HEK293T (cell line): Measurements from ENCODE around the gene ZNF574.

Source experiments
- BHLHE40 ChIP-seq: fragments of 450-650 bp; IDR thresholded peaks from 2 replicates; pipeline ENCODE4 v1.6.1; 2016; ENCODE audit warnings: mild to moderate bottlenecking, moderate library complexity, borderline replicate concordance
- HDGF ChIP-seq: fragments of 450-650 bp; IDR thresholded peaks from 2 replicates; pipeline ENCODE4 v1.6.1; 2017; ENCODE audit warnings: antibody characterized with exemption, borderline replicate concordance
- L3MBTL2 ChIP-seq: fragments of 450-650 bp; conservative IDR thresholded peaks from 2 replicates; pipeline ENCODE4 v1.6.1; 2016; ENCODE audit warnings: mild to moderate bottlenecking
- NFRKB ChIP-seq: fragments of 450-650 bp; IDR thresholded peaks from 2 replicates; pipeline ENCODE4 v1.6.1; 2016; ENCODE audit warnings: mild to moderate bottlenecking, moderate library complexity
- TF ChIP-seq, protein P1 (sequence below): fragments of 450-650 bp; IDR thresholded peaks from 2 replicates; pipeline ENCODE4 v1.6.1; 2016

DNA sequence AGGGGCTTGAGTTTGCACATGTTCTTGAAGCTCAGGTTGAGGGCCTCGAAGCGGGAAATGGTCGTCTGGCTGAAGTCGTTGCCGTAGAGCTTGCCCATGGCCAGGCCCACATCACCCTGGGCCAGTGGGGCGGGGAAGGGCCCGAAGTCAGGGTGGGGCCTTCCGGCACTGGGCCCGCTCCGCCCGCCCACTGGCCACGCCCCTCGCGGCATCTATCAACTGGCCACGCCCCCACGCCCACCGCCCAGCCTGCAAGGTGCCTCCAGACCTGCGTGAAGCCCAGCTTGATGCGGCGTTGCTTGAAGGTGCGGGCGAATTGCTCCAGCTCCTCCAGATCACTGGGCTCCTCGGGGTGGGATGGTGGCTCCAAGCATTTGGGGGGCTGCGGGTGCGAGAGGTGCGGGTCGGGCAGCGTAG is 19.9 kb downstream of the ZNF574 start:
- no peak for TF ChIP-seq BHLHE40
- TF ChIP-seq L3MBTL2: no peak
- TF ChIP-seq NFRKB: no peak
- no peak for TF ChIP-seq HDGF
- TF ChIP-seq, protein P1, sequence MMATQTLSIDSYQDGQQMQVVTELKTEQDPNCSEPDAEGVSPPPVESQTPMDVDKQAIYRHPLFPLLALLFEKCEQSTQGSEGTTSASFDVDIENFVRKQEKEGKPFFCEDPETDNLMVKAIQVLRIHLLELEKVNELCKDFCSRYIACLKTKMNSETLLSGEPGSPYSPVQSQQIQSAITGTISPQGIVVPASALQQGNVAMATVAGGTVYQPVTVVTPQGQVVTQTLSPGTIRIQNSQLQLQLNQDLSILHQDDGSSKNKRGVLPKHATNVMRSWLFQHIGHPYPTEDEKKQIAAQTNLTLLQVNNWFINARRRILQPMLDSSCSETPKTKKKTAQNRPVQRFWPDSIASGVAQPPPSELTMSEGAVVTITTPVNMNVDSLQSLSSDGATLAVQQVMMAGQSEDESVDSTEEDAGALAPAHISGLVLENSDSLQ: no peak
